Hindlimb muscle (tissue), 1 donor: Measurements from ENCODE around the gene OXNAD1. TPM values are rescaled to one million over a fixed set of nuclear protein-coding genes. Genes with fewer than 3 reads are reported as not detected.

Experiments
- DNase-seq: peaks from one replicate; pipeline ENCODE4 v3.0.0-alpha.2; 2013
- polyA plus RNA-seq: library from polyadenylated mRNA; unstranded; fragments of 120-200 nt; gene quantifications from one replicate; pipeline ENCODE4 v1.2.1, GENCODE V29; 2013; ENCODE audit not compliant: insufficient read length

The OXNAD1 gene
- polyA plus RNA-seq, result 9.0 TPM

DNA sequence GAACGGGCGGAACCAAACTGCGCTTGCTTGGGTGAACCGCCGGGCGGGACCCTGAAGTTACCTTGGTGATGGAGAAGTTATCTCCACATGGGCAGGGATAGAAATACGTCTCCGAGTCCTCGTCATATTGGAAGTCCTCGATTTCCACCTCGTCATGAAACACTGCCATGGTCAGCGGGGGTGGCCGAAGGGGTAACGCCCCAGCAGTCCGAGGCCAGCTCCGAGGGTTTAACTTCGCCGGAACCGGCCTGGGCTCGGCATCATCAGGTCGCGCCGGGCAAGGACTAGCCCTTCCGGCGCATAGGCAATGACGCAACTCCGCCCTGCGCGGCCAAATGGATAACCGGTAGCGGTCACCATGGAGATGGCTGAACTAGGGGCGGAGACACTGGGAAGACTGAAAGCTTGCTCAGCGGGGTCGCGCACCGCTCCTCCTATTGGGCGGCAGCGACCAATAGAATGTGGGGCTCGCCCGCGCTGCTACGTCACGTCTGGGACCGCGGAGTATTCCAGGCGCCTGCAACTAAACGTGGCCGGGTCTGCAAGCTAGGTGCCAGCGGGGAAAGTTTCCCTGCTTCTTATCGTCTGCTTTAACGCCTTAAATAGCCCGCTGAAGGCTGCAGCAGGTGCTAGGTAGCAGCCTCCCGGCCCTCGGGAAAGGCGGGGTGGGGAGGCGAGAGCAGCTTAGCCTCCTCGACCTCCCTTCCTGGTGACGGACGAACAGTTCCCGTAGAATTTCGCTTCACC lies at the start of gene OXNAD1, which contains the start of gene DPH3:
TSS of gene OXNAD1 (plus strand) at position 505 of the 747 bp plus-strand sequence. CDS start 5,741 bp downstream, outside the sequence.
TSS of gene DPH3 (minus strand) at position 236 of the 747 bp plus-strand sequence. CDS start at position 169, 67 bp downstream.
- DNase-seq, result peak; percentile 100

DNA sequence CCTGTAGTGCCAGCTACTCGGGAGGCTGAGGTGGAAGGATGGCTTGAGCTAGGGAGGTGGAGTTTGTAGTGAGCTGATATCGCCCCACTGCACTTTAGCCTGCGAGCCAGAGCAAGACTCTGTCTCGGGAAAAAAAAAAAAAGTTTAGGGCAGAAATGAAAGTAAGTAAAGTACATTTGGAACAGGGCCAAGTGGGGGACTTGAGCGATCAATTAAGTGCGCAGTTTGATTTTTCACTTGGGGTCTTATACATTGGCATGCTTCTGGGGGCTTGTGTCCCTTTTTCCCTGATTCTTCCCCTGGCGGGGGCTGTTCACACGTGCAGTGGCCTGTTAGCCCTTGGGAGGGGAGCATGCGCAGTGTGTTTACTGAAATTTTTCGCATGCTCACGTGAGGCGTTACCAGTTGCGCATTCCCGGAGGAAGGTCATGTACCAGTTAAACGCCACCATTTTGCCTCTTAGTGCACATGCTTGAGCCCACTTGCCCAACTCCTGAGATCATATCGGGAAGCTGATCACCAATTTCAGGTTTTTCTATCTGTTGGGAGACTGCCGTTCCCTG lies 48.6 kb upstream of the OXNAD1 start:
- DNase-seq, result no peak

DNA sequence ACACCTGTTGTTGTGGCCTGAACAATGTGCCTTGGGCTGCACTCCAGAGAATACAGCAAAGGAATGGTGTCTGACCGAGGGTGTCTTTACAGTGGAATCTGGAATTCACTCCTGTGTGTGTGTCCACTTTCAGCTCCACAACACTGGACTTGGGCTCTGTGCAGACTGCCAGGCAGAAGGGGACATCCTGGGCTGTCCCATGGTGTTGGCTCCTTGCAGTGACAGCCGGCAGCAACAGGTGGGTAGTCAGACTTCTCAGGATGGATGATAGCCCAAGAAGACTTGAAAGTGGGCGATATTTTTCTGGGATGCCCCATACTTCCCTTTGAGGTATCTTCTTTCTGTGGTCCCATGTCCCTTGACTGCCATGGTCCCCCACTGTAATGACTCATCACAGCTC lies 45.2 kb upstream of the OXNAD1 start:
- DNase-seq, result no peak

- DNase-seq, result no peak
Measured at GRCh38 chr3:16221990-16222389, 43.0 kb upstream of the OXNAD1 start.

GRCh38 chr3:16222547-16222946 lies 42.5 kb upstream of the OXNAD1 start:
- no peak for DNase-seq

DNA sequence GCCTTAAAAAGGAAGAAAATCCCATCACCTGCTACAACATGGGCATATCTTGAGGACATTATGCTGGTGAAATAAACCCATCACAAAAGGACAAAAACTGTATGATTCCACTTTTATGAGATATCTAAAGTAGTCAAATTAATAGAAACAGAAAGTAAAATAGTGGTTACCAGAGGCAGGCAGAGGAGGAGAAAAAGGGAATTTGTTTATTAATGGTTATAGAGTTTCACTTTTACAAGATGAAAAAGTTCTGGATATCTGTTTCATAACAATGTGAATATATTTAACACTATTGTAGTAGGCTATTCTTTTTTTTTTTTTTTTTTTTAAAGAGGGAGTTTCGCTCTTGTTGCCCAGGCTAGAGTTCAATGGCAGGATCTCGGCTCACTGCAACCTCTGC lies 40.7 kb upstream of the OXNAD1 start:
- DNase-seq, result no peak

- DNase-seq, result no peak
Measured at GRCh38 chr3:16227566-16227965, 37.4 kb upstream of the OXNAD1 start.

- DNase-seq, result no peak
Measured at GRCh38 chr3:16229681-16230080, 35.3 kb upstream of the OXNAD1 start.

DNA sequence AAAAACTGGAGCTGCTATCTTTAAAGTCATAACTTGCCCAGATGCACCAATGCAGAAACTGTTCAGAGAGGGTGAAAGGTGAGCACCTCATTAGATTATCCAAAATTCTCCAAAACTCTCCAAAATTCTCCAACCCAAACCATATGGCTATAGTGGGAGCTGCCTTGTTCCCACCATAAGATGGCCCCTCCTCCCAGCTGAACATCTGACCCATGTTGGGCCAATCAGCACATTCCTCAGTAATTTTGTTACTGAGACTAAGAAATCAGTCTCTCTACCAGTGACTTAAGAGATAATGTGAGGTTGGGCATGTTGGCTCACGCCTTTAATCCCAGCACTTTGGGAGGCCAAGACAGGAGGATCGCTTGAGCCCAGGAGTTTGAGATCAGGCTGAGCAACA lies 33.0 kb upstream of the OXNAD1 start:
- no peak for DNase-seq

DNA sequence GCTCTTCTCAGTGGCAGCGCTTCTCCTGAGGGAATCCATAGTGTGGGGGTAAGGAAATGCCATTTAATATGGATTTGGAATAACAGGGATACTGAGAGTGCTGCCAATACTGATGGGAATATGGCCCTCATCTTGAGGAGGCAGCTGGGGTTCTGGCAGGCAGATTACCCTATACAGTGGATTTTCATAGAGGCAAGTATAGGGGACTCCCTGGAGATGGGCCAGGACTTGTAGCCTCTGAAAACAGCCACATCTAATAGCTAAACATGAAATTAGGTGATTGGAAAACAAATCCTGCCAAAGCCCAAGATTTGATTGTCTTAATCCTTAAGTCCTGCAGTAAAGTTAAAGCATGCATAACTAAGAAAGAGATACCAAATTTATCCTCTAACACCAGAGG lies 31.2 kb upstream of the OXNAD1 start:
- DNase-seq, result no peak

DNA sequence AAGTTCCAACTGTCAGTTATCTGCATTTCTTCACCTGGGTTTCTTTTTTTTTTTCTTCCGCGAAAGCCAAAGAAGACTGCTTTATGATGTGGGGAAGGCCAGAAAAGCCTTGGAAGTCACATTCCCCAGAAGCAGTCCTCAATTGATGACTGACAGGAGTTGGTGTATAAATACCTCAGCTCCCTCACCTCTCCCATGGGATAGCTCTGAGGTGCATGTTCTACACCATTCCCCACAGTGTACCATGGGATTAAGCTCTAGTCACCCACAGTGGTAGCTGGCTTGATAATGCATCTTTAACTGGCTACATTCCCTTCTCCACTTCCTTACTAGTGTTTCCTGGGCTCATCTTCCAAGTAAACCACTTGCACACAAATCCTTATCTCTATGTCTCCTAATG lies 30.7 kb upstream of the OXNAD1 start:
- no peak for DNase-seq

DNA sequence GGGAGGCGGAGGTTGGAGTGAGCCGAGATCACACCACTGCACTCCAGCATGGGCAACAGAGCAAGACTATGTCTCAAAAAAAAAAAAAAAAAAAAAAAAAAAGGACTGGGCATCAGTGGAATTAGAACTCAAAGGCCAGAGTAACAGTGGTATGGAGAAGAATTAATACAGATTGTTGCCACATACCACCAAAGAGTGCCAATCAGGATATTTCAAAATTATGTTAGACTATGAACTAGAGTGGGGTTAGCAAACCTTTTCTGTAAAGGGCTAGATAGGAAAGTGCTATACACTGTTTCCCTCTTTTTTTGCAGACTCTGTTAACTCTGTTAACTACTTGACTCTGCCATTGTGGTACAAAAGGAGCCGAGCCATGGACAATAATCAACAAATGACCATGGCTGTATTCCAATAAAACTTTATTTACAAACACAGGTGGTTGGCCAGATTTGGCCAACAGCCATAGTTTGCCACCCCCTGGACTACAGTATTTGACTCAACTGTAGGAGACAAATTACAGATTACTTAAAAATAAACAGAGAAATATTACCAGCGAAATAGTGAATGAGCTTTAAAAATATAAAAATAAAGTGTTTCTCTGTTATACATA lies 28.9 kb upstream of the OXNAD1 start:
- no peak for DNase-seq

GRCh38 chr3:16236856-16237393 lies 28.1 kb upstream of the OXNAD1 start:
- DNase-seq, result no peak

DNA sequence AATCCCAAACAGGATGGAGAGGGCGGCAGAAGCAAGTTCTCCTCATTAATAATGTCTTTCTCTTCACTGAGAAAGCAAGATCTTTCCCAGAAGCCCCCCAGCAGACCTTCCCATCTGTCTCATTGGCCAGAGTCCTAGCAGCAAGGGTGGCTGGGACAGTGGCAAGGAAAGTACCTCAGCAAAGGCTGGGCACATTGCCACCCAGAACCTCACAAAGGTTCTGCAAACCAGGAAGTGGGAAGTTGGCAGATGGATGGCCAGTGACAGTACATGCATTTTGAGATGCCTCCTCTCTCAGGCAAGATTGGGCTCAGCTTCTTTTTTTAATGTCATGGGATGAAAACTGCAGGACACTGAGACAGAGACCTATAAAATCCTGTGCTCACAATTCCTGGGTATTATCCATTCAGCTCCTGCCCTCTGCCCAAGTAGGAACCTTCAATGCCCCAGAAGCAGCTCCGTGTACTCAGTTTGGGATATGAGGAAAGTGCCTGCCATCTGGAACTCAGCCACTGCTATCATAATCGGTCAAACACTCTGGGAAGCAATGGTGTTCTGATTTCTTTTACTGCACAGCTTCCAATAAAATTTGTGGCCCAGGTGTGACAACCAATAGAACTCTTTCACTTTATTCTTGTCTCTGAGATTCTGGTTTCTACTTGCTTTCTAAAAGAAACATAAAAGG lies 25.8 kb upstream of the OXNAD1 start:
- DNase-seq, result no peak

DNA sequence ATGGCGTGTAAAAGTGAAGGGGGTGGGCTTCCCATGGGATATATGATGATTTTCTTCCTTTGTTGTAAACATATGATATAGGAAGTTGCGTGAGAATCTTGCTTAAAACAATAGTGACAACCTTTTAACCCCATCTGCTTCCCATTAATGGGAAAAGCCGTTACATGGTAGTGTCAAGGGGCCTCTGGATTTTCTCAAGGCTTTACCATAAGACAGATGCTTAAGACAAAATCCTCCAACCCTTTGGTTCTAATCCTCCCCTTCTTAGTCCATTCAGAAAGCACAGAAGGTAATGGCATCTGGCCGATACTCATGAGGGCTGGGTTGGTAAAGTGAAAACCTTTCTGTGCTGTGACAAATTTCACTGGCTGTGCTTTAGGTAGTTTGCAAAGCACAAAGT lies 25.2 kb upstream of the OXNAD1 start:
- no peak for DNase-seq

GRCh38 chr3:16240229-16241023 lies 24.6 kb upstream of the OXNAD1 start:
- DNase-seq, result no peak

GRCh38 chr3:16241225-16241624 lies 23.8 kb upstream of the OXNAD1 start:
- DNase-seq, result no peak

DNA sequence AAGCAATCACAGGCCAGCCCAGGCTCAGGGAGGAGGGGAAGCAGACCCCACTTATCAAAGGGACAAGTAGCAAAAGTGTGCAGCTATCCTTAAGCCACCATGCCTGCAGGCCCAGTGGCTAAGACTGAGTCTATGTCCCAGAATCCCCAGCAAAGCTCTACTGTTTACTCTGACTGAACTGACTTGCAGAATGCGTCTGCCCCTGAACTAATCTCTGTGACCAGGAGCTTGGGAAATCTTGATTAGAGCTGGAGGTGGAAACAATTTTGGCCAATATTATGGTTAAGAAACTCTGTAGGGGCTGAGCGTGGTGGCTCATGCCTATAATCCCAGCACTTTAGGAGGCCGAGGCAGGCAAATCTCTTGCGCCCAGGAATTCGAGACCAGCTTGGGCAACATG lies 22.8 kb upstream of the OXNAD1 start:
- DNase-seq, result no peak

GRCh38 chr3:16243706-16244490 lies 21.1 kb upstream of the OXNAD1 start:
- DNase-seq, result no peak

DNA sequence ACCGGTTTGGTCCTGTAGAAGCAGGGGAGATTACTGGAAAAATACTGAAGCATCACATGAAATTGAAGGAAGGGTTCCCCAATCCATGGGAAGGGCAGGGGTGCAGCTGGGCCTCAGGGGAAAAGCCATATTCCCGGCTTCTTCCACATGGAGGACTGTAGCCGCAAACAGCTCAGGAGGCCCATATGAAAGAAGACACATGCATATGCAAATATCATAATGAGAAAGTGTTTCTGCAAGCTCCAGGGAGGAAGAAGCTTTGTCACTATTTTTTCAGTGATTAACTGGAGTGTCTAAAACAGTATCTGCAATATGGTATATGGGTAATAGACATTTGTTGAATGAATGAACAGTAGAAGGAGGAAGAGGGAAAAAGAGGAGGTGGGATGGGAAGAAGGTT lies 19.4 kb upstream of the OXNAD1 start:
- DNase-seq, result no peak
